Muscle layer of duodenum (tissue), 2 donors: Measurements from ENCODE around the gene ACE2.

Experiments
- H3K27ac ChIP-seq: one replicate; pipeline ENCODE4 v1.7.0; 2013; ENCODE audit warnings: mild to moderate bottlenecking, low read length
- H3K27me3 ChIP-seq: one replicate; pipeline ENCODE4 v1.7.0; 2013; ENCODE audit warnings: low read depth, mild to moderate bottlenecking, control low read depth, low read length
- H3K36me3 ChIP-seq, 2 donors: one replicate each; pipeline ENCODE4 v1.7.0; 2013; ENCODE audit warnings: low read length in 2 of 2, control low read depth in 1 of 2, mild to moderate bottlenecking in 1 of 2; ENCODE audit not compliant: insufficient read depth in 2 of 2, control insufficient read depth in 1 of 2
- H3K4me1 ChIP-seq, 2 donors: one replicate each; pipeline ENCODE4 v1.7.0; 2013; ENCODE audit warnings: low read length in 2 of 2, mild to moderate bottlenecking in 2 of 2, control low read depth in 1 of 2, moderate library complexity in 1 of 2; ENCODE audit not compliant: insufficient read depth in 2 of 2, control insufficient read depth in 1 of 2
- H3K4me3 ChIP-seq, 2 donors: one replicate each; pipeline ENCODE4 v1.7.0; 2013; ENCODE audit warnings: low read length in 2 of 2, low read depth in 1 of 2, mild to moderate bottlenecking in 1 of 2
- H3K9me3 ChIP-seq, 2 donors: one replicate each; pipeline ENCODE4 v1.7.0; 2013; ENCODE audit warnings: low read length in 2 of 2, control low read depth in 1 of 2, mild to moderate bottlenecking in 1 of 2; ENCODE audit not compliant: control insufficient read depth in 1 of 2
- donor health status: healthy.

ACE2 gene

GRCh38 chrX:15570145-15570544 is 30.6 kb downstream of the ACE2 start:
- H3K4me3 ChIP-seq, result no peak overlapping the region
- no peak overlapping the region for H3K27ac ChIP-seq
- no peaks in the 10 kb centered on the region for H3K4me1 ChIP-seq
- no peaks in the 10 kb centered on the region for H3K27me3 ChIP-seq
- no peaks in the 10 kb centered on the region for H3K9me3 ChIP-seq
- H3K36me3 ChIP-seq, result no peaks in the 10 kb centered on the region

- no peak overlapping the region for H3K27ac ChIP-seq
- H3K27me3 ChIP-seq, result no peaks in the 10 kb centered on the region
- no peak overlapping the region for H3K4me3 ChIP-seq
- no peaks in the 10 kb centered on the region for H3K36me3 ChIP-seq
- H3K4me1 ChIP-seq, result no peaks in the 10 kb centered on the region
- no peaks in the 10 kb centered on the region for H3K9me3 ChIP-seq
Measured at GRCh38 chrX:15567886-15568616, 32.7 kb downstream of the ACE2 start.

GRCh38 chrX:15567267-15567666 is 33.5 kb downstream of the ACE2 start:
- H3K27me3 ChIP-seq, result no peaks in the 10 kb centered on the region
- H3K27ac ChIP-seq, result no peak overlapping the region
- no peaks in the 10 kb centered on the region for H3K9me3 ChIP-seq
- H3K36me3 ChIP-seq, result no peaks in the 10 kb centered on the region
- no peaks in the 10 kb centered on the region for H3K4me1 ChIP-seq
- no peak overlapping the region for H3K4me3 ChIP-seq

- Histone ChIP-seq H3K27me3 (no peaks in the 10 kb centered on the region), H3K4me1 (no peaks in the 10 kb centered on the region), H3K4me3 (no peak overlapping the region), H3K27ac (no peak overlapping the region), H3K9me3 (no peaks in the 10 kb centered on the region), H3K36me3 (no peaks in the 10 kb centered on the region)
Measured at GRCh38 chrX:15566244-15566643, 34.5 kb downstream of the ACE2 start.

- no peaks in the 10 kb centered on the region for H3K36me3 ChIP-seq
- H3K27me3 ChIP-seq, result no peaks in the 10 kb centered on the region
- H3K9me3 ChIP-seq, result no peaks in the 10 kb centered on the region
Measured at GRCh38 chrX:15564981-15565579, 35.7 kb downstream of the ACE2 start.

GRCh38 chrX:15563056-15563455 is 37.7 kb downstream of the ACE2 start:
- H3K4me1 ChIP-seq, result no peaks in the 10 kb centered on the region
- H3K27ac ChIP-seq, result no peak overlapping the region
- H3K27me3 ChIP-seq, result no peaks in the 10 kb centered on the region
- no peaks in the 10 kb centered on the region for H3K9me3 ChIP-seq
- H3K36me3 ChIP-seq, result no peaks in the 10 kb centered on the region
- no peak overlapping the region for H3K4me3 ChIP-seq

More at GRCh38 chrX:15564981-15565579, 35.7 kb downstream of the ACE2 start:
- no peak overlapping the region for H3K27ac ChIP-seq
- no peaks in the 10 kb centered on the region for H3K4me1 ChIP-seq
- H3K4me3 ChIP-seq, result no peak overlapping the region

- no peaks in the 10 kb centered on the region for H3K36me3 ChIP-seq
- no peaks in the 10 kb centered on the region for H3K27me3 ChIP-seq
- no peaks in the 10 kb centered on the region for H3K9me3 ChIP-seq
- no peak overlapping the region for H3K27ac ChIP-seq
- H3K4me3 ChIP-seq, result no peak overlapping the region
- H3K4me1 ChIP-seq, result no peaks in the 10 kb centered on the region
Measured at GRCh38 chrX:15560924-15561323, 39.8 kb downstream of the ACE2 start.

- H3K36me3 ChIP-seq, result no peaks in the 10 kb centered on the region
- no peaks in the 10 kb centered on the region for H3K27me3 ChIP-seq
- no peak overlapping the region for H3K27ac ChIP-seq
- no peak overlapping the region for H3K4me3 ChIP-seq
- H3K9me3 ChIP-seq, result no peaks in the 10 kb centered on the region
- H3K4me1 ChIP-seq, result no peaks in the 10 kb centered on the region
Measured at GRCh38 chrX:15559227-15559626, 41.5 kb downstream of the ACE2 start.

GRCh38 chrX:15549189-15550012 is 51.4 kb downstream of the ACE2 start:
- no peak overlapping the region for H3K4me3 ChIP-seq
- no peaks in the 10 kb centered on the region for H3K27me3 ChIP-seq
- H3K36me3 ChIP-seq, result no peaks in the 10 kb centered on the region
- H3K27ac ChIP-seq, result no peak overlapping the region
- H3K9me3 ChIP-seq, result no peaks in the 10 kb centered on the region
- H3K4me1 ChIP-seq, result no peaks in the 10 kb centered on the region

- Histone ChIP-seq H3K27ac (no peak overlapping the region), H3K4me1 (no peaks in the 10 kb centered on the region)
Measured at GRCh38 chrX:15547356-15547755, 53.4 kb downstream of the ACE2 start.

GRCh38 chrX:15546745-15547144 is 54.0 kb downstream of the ACE2 start:
- H3K27me3 ChIP-seq, result no peaks in the 10 kb centered on the region
- H3K36me3 ChIP-seq, result no peaks in the 10 kb centered on the region

More at GRCh38 chrX:15547356-15547755, 53.4 kb downstream of the ACE2 start:
- no peaks in the 10 kb centered on the region for H3K27me3 ChIP-seq
- no peaks in the 10 kb centered on the region for H3K36me3 ChIP-seq
- no peaks in the 10 kb centered on the region for H3K9me3 ChIP-seq
- H3K4me3 ChIP-seq, result no peak overlapping the region

More at GRCh38 chrX:15546745-15547144, 54.0 kb downstream of the ACE2 start:
- Histone ChIP-seq H3K4me3 (no peak overlapping the region), H3K4me1 (no peaks in the 10 kb centered on the region), H3K27ac (no peak overlapping the region), H3K9me3 (no peaks in the 10 kb centered on the region)
